SK-N-SH (cell line): Measurements from ENCODE around the gene ECSCR. TPM values are rescaled to one million over a fixed set of nuclear protein-coding genes. Genes with fewer than 3 reads are reported as not detected.

Experiments
- CTCF ChIA-PET: fragments of 300-600, 350-600 bp; formaldehyde crosslinking; extraction: SDS; loops from one replicate; lab custom pipeline; 2021; lab: Yijun Ruan, JAX
- POLR2A ChIA-PET: fragments of 350-600 bp; sonication (Branson Sonifier 250); formaldehyde crosslinking; extraction: SDS; loops from one replicate; lab custom pipeline; 2020; ENCODE audit warnings: antibody characterized with exemption, inconsistent platforms; lab: Yijun Ruan, JAX
- DNase-seq: peaks from one replicate; pipeline ENCODE4 v3.0.0; 2012
- H2AFZ ChIP-seq: fragments of 200-600 bp; sonication (generic); 2 replicates; pipeline ENCODE4 v1.8.1; 2016; ENCODE audit warnings: antibody characterized with exemption, mild to moderate bottlenecking, low read depth
- H3F3A ChIP-seq: fragments of 200-600 bp; sonication (generic); replicated peaks from 2 replicates; pipeline ENCODE3; 2016; ENCODE audit warnings: antibody characterized with exemption, mild to moderate bottlenecking; ENCODE audit not compliant: insufficient read depth
- H3K27ac ChIP-seq, 2 experiments: fragments of 200-500 bp in 1 of 2; fragments of 200-600 bp in 1 of 2; sonication (Bioruptor generic) in 1 of 2; sonication (generic), shearing (Covaris generic) in 1 of 2; 2 replicates each; pipeline versions ENCODE4 v1.5.1 to v1.6.1; 2014 to 2016; ENCODE audit warnings: low read depth in 2 of 2, inconsistent platforms in 1 of 2, low read length in 1 of 2, mild to moderate bottlenecking in 1 of 2, mixed read lengths in 1 of 2
- H3K27me3 ChIP-seq: fragments of 200-600 bp; sonication (generic), shearing (Covaris generic); 2 replicates; pipeline ENCODE4 v1.6.1; 2016; ENCODE audit warnings: mixed run types; ENCODE audit not compliant: insufficient read depth
- H3K36me3 ChIP-seq, 2 experiments: fragments of 200-500 bp in 1 of 2; fragments of 200-600 bp in 1 of 2; sonication (Bioruptor generic) in 1 of 2; sonication (generic) in 1 of 2; replicated peaks in 1 of 2; 2 replicates each; pipeline versions ENCODE3 to v1.5.1; 2014 to 2016; ENCODE audit warnings: low read length in 1 of 2, mild to moderate bottlenecking in 1 of 2; ENCODE audit not compliant: insufficient read depth in 2 of 2, control insufficient read depth in 1 of 2
- H3K4me1 ChIP-seq, 2 experiments: fragments of 200-500 bp in 1 of 2; fragments of 200-600 bp in 1 of 2; sonication (Bioruptor generic) in 1 of 2; sonication (generic), shearing (Covaris generic) in 1 of 2; 2 replicates each; pipeline versions ENCODE4 v1.5.1 to v1.6.1; 2014 to 2016; ENCODE audit warnings: low read depth in 1 of 2, low read length in 1 of 2, mixed run types in 1 of 2; ENCODE audit not compliant: insufficient read depth in 2 of 2, control insufficient read depth in 1 of 2
- H3K4me2 ChIP-seq: fragments of 200-600 bp; sonication (generic), shearing (Covaris generic); 2 replicates; pipeline ENCODE4 v1.6.1; 2017; ENCODE audit warnings: mixed run types
- H3K4me3 ChIP-seq, 2 experiments: fragments of 200-500 bp in 1 of 2; fragments of 200-600 bp in 1 of 2; sonication (Bioruptor generic) in 1 of 2; sonication (generic), shearing (Covaris generic) in 1 of 2; 2 replicates each; pipeline versions ENCODE4 v1.5.1 to v1.8.1; 2014 to 2016; ENCODE audit warnings: low read depth in 2 of 2, inconsistent platforms in 1 of 2, low read length in 1 of 2, mild to moderate bottlenecking in 1 of 2, mixed read lengths in 1 of 2, moderate library complexity in 1 of 2
- H3K79me2 ChIP-seq: fragments of 200-600 bp; sonication (generic); 2 replicates; pipeline ENCODE4 v1.8.1; 2017; ENCODE audit warnings: mild to moderate bottlenecking; ENCODE audit not compliant: insufficient read depth
- H3K9ac ChIP-seq: fragments of 200-600 bp; sonication (generic); 2 replicates; pipeline ENCODE4 v1.6.1; 2017; ENCODE audit warnings: mixed run types
- H3K9me2 ChIP-seq: fragments of 200-600 bp; sonication (generic); 2 replicates; pipeline ENCODE4 v1.6.1; 2017; ENCODE audit warnings: mixed run types
- H3K9me3 ChIP-seq: fragments of 200-600 bp; sonication (generic); 2 replicates; pipeline ENCODE4 v1.6.1; 2017; ENCODE audit warnings: mixed run types, mild to moderate bottlenecking, moderate library complexity
- H4K20me1 ChIP-seq: fragments of 200-600 bp; sonication (generic); 2 replicates; pipeline ENCODE4 v1.6.1; 2017; ENCODE audit warnings: mild to moderate bottlenecking, mixed run types; ENCODE audit not compliant: insufficient read depth
- ELF1 ChIP-seq: IDR thresholded peaks from 2 replicates; pipeline ENCODE4 v1.4.0; 2012
- EP300 ChIP-seq, 2 experiments: IDR thresholded peaks; 2 replicates each; pipeline versions ENCODE4 v1.4.0 to v1.6.1; 2012; ENCODE audit warnings: borderline replicate concordance in 1 of 2, low read depth in 1 of 2, low read length in 1 of 2
- FOSL2 ChIP-seq: IDR thresholded peaks from 2 replicates; pipeline ENCODE4 v1.4.0; 2012; ENCODE audit warnings: low read depth, mild to moderate bottlenecking, moderate library complexity, borderline replicate concordance
- GABPA ChIP-seq: IDR thresholded peaks from 2 replicates; pipeline ENCODE4 v1.4.0; 2012; ENCODE audit warnings: low read depth, mild to moderate bottlenecking
- GATA2 ChIP-seq: sonication (generic); formaldehyde crosslinking; IDR thresholded peaks from 2 replicates; pipeline ENCODE4 v1.5.0; 2020; ENCODE audit warnings: mild to moderate bottlenecking, missing genetic modification reagents
- NFIC ChIP-seq: IDR thresholded peaks from 2 replicates; pipeline ENCODE4 v1.4.0; 2012; ENCODE audit warnings: borderline replicate concordance
- RAD21 ChIP-seq: IDR thresholded peaks from 2 replicates; pipeline ENCODE4 v1.6.1; 2012; ENCODE audit warnings: mild to moderate bottlenecking, low read length
- RFX5 ChIP-seq: IDR thresholded peaks from 2 replicates; pipeline ENCODE4 v1.6.1; 2012; ENCODE audit warnings: mild to moderate bottlenecking, improper control_type of control experiment, low read length
- SIN3A ChIP-seq: IDR thresholded peaks from 2 replicates; pipeline ENCODE4 v1.6.1; 2012; ENCODE audit warnings: low read depth, mild to moderate bottlenecking, low read length, moderate library complexity, borderline replicate concordance
- TCF12 ChIP-seq: IDR thresholded peaks from 2 replicates; pipeline ENCODE4 v1.4.0; 2012
- TEAD4 ChIP-seq: IDR thresholded peaks from 2 replicates; pipeline ENCODE4 v1.4.0; 2012; ENCODE audit warnings: mild to moderate bottlenecking, borderline replicate concordance; ENCODE audit not compliant: insufficient read depth
- WGBS: methylation state at CpG from one replicate; pipeline ENCODE4 v1.1.6; 2017; ENCODE audit warnings: low lambda C conversion rate; 5-methylcytosine and 5-hydroxymethylcytosine counted together
- polyA plus RNA-seq, 3 experiments: library from polyadenylated mRNA; depleted of rRNA; stranded (reverse); fragments of >200 nt; gene quantifications; 2 replicates each; pipeline ENCODE4 v1.2.3, GENCODE V29; 2012
- TF ChIP-seq, protein P1 (sequence below): IDR thresholded peaks from 2 replicates; pipeline ENCODE4 v1.6.1; 2012; ENCODE audit warnings: mild to moderate bottlenecking, low read depth, low read length, moderate library complexity
- TF ChIP-seq, protein P2 (sequence below): IDR thresholded peaks from 2 replicates; pipeline ENCODE4; 2012
- TF ChIP-seq, protein P3 (sequence below): fragments of 150-350 bp; IDR thresholded peaks from 2 replicates; pipeline ENCODE4 v1.6.1; 2017; ENCODE audit warnings: antibody characterized with exemption, low read length, low read depth, borderline replicate concordance

The ECSCR gene
- polyA plus RNA-seq, 1 of the 3 experiments (the other 2 are of a cell fraction), result 10.9 TPM

DNA sequence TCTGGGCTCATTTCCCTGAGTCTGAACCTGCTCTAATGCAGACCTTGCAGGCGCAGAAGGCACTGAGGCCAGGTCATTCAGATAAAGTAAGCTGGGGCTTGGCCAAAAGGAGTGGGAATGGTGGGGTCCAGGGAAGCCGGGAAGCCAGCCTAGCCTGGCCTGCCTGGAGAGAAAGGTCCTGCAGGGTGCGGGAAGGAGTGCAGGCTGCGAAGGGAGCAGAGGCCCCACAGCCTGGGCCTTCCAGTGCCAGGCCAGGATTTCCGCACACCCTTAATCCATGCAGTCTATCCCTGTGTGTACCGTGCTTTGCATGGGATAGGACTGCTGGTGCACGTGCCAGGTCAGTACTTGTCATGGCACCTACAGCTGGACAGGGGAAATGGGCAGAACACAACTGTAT, 23.7 kb upstream of the ECSCR start:
- Histone ChIP-seq H3K27ac (no peak overlapping the region), H2AFZ (no peak overlapping the region), H3K79me2 (peaks cover 8% of the 10 kb centered on the region), H4K20me1 (no peaks in the 10 kb centered on the region), H3K9me3 (no peaks in the 10 kb centered on the region), H3K4me2 (no peak overlapping the region), H3K36me3 (no peaks in the 10 kb centered on the region), H3K4me3 (no peak overlapping the region), H3K9ac (no peak overlapping the region), H3K27me3 (no peaks in the 10 kb centered on the region), H3K9me2 (no peaks in the 10 kb centered on the region), H3K4me1 (peaks cover 8 to 14% of the 10 kb centered on the region in 2 experiments; a peak in 2 of 4 replicates), H3F3A (peaks cover 18% of the 10 kb centered on the region)
- DNase-seq, result no peak
- ChIA-PET POLR2A (no interaction called here), CTCF (no interaction called here)
- TF ChIP-seq ELF1 (no peak), NFIC (no peak), FOSL2 (no peak), RFX5 (no peak), TEAD4 (no peak), SIN3A (no peak), RAD21 (no peak), TCF12 (no peak), GABPA (no peak), EP300 (IDR thresholded peaks at IDR 0.05; ENCODE audit: borderline replicate concordance in 1 of 2, low read depth in 1 of 2, low read length in 1 of 2) (no peak), GATA2 (CRISPR knock-in tag) (no peak)
- TF ChIP-seq, protein P1, sequence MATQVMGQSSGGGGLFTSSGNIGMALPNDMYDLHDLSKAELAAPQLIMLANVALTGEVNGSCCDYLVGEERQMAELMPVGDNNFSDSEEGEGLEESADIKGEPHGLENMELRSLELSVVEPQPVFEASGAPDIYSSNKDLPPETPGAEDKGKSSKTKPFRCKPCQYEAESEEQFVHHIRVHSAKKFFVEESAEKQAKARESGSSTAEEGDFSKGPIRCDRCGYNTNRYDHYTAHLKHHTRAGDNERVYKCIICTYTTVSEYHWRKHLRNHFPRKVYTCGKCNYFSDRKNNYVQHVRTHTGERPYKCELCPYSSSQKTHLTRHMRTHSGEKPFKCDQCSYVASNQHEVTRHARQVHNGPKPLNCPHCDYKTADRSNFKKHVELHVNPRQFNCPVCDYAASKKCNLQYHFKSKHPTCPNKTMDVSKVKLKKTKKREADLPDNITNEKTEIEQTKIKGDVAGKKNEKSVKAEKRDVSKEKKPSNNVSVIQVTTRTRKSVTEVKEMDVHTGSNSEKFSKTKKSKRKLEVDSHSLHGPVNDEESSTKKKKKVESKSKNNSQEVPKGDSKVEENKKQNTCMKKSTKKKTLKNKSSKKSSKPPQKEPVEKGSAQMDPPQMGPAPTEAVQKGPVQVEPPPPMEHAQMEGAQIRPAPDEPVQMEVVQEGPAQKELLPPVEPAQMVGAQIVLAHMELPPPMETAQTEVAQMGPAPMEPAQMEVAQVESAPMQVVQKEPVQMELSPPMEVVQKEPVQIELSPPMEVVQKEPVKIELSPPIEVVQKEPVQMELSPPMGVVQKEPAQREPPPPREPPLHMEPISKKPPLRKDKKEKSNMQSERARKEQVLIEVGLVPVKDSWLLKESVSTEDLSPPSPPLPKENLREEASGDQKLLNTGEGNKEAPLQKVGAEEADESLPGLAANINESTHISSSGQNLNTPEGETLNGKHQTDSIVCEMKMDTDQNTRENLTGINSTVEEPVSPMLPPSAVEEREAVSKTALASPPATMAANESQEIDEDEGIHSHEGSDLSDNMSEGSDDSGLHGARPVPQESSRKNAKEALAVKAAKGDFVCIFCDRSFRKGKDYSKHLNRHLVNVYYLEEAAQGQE, result no peak
- TF ChIP-seq, protein P2, sequence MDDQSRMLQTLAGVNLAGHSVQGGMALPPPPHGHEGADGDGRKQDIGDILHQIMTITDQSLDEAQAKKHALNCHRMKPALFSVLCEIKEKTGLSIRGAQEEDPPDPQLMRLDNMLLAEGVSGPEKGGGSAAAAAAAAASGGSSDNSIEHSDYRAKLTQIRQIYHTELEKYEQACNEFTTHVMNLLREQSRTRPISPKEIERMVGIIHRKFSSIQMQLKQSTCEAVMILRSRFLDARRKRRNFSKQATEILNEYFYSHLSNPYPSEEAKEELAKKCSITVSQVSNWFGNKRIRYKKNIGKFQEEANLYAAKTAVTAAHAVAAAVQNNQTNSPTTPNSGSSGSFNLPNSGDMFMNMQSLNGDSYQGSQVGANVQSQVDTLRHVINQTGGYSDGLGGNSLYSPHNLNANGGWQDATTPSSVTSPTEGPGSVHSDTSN, result no peak
- TF ChIP-seq, protein P3, sequence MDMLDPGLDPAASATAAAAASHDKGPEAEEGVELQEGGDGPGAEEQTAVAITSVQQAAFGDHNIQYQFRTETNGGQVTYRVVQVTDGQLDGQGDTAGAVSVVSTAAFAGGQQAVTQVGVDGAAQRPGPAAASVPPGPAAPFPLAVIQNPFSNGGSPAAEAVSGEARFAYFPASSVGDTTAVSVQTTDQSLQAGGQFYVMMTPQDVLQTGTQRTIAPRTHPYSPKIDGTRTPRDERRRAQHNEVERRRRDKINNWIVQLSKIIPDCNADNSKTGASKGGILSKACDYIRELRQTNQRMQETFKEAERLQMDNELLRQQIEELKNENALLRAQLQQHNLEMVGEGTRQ, result no peak
- 71% methylated on average over 6 of the region's 7 CpGs for WGBS
